Measurements from ENCODE around the gene DOLPP1. TPM values are rescaled to one million over a fixed set of nuclear protein-coding genes. Genes with fewer than 3 reads are reported as not detected.

The DOLPP1 gene
- polyA plus RNA-seq, 1 of the 3 experiments (the other 2 are of a cell fraction) = 19.9 TPM

DNA sequence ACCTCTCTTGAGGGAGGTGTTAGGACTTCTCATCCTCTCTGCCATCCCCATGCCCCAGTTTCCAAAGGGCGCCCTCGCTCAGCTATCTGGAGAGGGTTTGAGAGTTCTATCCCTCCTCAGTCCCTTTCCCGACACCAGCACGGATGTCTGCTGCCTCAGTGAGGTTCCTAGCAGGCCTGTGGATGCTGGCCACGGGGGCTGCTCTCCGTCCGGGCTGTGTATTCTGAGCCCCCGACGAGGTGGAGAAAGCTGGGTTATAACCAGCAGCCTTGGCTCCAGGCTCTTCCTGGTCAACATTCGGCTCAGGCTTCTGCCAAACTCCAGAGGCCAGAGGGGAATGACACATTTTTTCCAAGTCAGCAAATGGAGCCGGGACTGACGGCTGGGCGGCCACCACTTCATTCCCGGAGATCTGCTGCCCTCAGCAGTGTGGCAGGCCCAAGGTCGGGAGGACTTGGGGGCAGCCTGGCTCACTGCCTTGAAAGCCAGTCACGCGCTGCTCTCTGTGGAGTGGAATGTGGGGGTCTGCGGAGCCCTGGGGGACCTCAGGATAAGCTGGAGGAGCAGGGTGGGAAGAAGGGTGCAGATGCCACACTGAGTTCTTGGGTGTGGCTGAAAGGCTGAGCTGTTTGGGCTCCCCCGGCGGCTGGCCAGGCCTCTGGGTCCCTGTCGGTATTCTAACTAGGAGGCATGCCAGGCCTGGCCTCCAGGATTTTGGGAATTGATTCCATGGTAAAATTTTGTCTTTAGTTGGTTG is 57.7 kb downstream of the DOLPP1 start:
- CTCF ChIA-PET = interaction anchor here (0.6 to 10.9 kb wide), 47 partner anchors 12 to 682 kb away, joined by 3 to 235 read pairs (median 4); partner anchors contain the start of genes ASB6, C9orf50, NTMT1 and PTPA

GRCh38 chr9:129139233-129139992 is 58.5 kb downstream of the DOLPP1 start:
- Histone ChIP-seq H3F3A (replicated peaks; ENCODE audit: insufficient read depth) (peaks cover 34% of the 10 kb centered on the region), H3K27ac (ENCODE audit: low read depth in 2 of 2, low read length in 1 of 2) (peak overlapping the region; percentile 99 to 100), H3K27me3 (ENCODE audit: insufficient read depth) (no peaks in the 10 kb centered on the region), H3K9me3 (no peaks in the 10 kb centered on the region), H3K79me2 (ENCODE audit: insufficient read depth) (peaks cover 37% of the 10 kb centered on the region), H2AFZ (ENCODE audit: low read depth) (no peak overlapping the region), H3K9ac (peak overlapping the region; percentile 99), H3K4me3 (ENCODE audit: low read depth in 2 of 2, low read length in 1 of 2) (peak overlapping the region; percentile 28 to 55; a peak in 3 of 4 replicates), H3K36me3 (replicated peaks in 1 of 2; ENCODE audit: control insufficient read depth in 1 of 2, insufficient read depth in 2 of 2, low read length in 1 of 2) (peaks cover 30 to 36% of the 10 kb centered on the region in 2 experiments), H3K9me2 (no peaks in the 10 kb centered on the region), H3K4me2 (peak overlapping the region; percentile 78), H4K20me1 (ENCODE audit: insufficient read depth) (no peaks in the 10 kb centered on the region), H3K4me1 (ENCODE audit: control insufficient read depth in 1 of 2, insufficient read depth in 2 of 2, low read depth in 1 of 2, low read length in 1 of 2) (peaks cover 43 to 53% of the 10 kb centered on the region in 2 experiments; a peak in 3 of 4 replicates)
- peak; percentile 85 for DNase-seq
- WGBS (ENCODE audit: low lambda C conversion rate) = 7% methylated on average over 7 of the region's 13 CpGs
- POLR2A ChIA-PET = interaction anchor here (0.6 to 2.0 kb wide), 6 partner anchors 21 to 486 kb away, joined by 3 to 7 read pairs (median 4); partner anchors contain the start of genes IER5L and NTMT1
- CTCF ChIA-PET = interaction anchor here (0.6 to 10.9 kb wide), 56 partner anchors 11 to 682 kb away, joined by 3 to 235 read pairs (median 4); partner anchors contain the start of genes ASB6, C9orf50, IER5L and NTMT1
- no peak for TF ChIP-seq JUND (IDR thresholded peaks at IDR 0.05)
- TF ChIP-seq, protein P1, sequence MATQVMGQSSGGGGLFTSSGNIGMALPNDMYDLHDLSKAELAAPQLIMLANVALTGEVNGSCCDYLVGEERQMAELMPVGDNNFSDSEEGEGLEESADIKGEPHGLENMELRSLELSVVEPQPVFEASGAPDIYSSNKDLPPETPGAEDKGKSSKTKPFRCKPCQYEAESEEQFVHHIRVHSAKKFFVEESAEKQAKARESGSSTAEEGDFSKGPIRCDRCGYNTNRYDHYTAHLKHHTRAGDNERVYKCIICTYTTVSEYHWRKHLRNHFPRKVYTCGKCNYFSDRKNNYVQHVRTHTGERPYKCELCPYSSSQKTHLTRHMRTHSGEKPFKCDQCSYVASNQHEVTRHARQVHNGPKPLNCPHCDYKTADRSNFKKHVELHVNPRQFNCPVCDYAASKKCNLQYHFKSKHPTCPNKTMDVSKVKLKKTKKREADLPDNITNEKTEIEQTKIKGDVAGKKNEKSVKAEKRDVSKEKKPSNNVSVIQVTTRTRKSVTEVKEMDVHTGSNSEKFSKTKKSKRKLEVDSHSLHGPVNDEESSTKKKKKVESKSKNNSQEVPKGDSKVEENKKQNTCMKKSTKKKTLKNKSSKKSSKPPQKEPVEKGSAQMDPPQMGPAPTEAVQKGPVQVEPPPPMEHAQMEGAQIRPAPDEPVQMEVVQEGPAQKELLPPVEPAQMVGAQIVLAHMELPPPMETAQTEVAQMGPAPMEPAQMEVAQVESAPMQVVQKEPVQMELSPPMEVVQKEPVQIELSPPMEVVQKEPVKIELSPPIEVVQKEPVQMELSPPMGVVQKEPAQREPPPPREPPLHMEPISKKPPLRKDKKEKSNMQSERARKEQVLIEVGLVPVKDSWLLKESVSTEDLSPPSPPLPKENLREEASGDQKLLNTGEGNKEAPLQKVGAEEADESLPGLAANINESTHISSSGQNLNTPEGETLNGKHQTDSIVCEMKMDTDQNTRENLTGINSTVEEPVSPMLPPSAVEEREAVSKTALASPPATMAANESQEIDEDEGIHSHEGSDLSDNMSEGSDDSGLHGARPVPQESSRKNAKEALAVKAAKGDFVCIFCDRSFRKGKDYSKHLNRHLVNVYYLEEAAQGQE (IDR thresholded peaks at IDR 0.05; ENCODE audit: low read depth, low read length) = no peak
- TF ChIP-seq SIN3A (IDR thresholded peaks at IDR 0.05; ENCODE audit: borderline replicate concordance, low read depth, low read length) = peak; percentile 61; the same call in 1 of the 2 replicates
- no peak for TF ChIP-seq FOXM1 (IDR thresholded peaks at IDR 0.05; ENCODE audit: low read depth)
- no peak for TF ChIP-seq POLR2AphosphoS5 (IDR thresholded peaks at IDR 0.05; ENCODE audit: low read depth, low read length)
- TF ChIP-seq CHD2 (IDR thresholded peaks at IDR 0.05; ENCODE audit: low read length, partially characterized antibody) = peak; percentile 9
- TF ChIP-seq, protein P2, sequence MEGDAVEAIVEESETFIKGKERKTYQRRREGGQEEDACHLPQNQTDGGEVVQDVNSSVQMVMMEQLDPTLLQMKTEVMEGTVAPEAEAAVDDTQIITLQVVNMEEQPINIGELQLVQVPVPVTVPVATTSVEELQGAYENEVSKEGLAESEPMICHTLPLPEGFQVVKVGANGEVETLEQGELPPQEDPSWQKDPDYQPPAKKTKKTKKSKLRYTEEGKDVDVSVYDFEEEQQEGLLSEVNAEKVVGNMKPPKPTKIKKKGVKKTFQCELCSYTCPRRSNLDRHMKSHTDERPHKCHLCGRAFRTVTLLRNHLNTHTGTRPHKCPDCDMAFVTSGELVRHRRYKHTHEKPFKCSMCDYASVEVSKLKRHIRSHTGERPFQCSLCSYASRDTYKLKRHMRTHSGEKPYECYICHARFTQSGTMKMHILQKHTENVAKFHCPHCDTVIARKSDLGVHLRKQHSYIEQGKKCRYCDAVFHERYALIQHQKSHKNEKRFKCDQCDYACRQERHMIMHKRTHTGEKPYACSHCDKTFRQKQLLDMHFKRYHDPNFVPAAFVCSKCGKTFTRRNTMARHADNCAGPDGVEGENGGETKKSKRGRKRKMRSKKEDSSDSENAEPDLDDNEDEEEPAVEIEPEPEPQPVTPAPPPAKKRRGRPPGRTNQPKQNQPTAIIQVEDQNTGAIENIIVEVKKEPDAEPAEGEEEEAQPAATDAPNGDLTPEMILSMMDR (IDR thresholded peaks at IDR 0.05) = peak; percentile 92
- no peak for TF ChIP-seq YY1 (IDR thresholded peaks at IDR 0.05; ENCODE audit: low read depth)
- peak; percentile 96 for TF ChIP-seq RAD21 (IDR thresholded peaks at IDR 0.05; ENCODE audit: low read length)
- TF ChIP-seq, protein P3, sequence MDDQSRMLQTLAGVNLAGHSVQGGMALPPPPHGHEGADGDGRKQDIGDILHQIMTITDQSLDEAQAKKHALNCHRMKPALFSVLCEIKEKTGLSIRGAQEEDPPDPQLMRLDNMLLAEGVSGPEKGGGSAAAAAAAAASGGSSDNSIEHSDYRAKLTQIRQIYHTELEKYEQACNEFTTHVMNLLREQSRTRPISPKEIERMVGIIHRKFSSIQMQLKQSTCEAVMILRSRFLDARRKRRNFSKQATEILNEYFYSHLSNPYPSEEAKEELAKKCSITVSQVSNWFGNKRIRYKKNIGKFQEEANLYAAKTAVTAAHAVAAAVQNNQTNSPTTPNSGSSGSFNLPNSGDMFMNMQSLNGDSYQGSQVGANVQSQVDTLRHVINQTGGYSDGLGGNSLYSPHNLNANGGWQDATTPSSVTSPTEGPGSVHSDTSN (IDR thresholded peaks at IDR 0.05) = peak; percentile 8; the same call in 1 of the 2 replicates
- no peak for TF ChIP-seq IRF3 (IDR thresholded peaks at IDR 0.05; ENCODE audit: low read depth, low read length)
- TF ChIP-seq, protein P4, sequence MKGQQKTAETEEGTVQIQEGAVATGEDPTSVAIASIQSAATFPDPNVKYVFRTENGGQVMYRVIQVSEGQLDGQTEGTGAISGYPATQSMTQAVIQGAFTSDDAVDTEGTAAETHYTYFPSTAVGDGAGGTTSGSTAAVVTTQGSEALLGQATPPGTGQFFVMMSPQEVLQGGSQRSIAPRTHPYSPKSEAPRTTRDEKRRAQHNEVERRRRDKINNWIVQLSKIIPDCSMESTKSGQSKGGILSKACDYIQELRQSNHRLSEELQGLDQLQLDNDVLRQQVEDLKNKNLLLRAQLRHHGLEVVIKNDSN (IDR thresholded peaks at IDR 0.05; ENCODE audit: borderline replicate concordance, low read depth) = no peak

More for the DNA sequence above, 57.7 kb downstream of the DOLPP1 start:
- WGBS (ENCODE audit: low lambda C conversion rate) = 58% methylated on average over 15 of the region's 21 CpGs
- H3F3A ChIP-seq (replicated peaks; ENCODE audit: insufficient read depth) = peaks cover 30% of the 10 kb centered on the region
- TF ChIP-seq JUND (IDR thresholded peaks at IDR 0.05) (no peak), EP300 (IDR thresholded peaks at IDR 0.05; ENCODE audit: borderline replicate concordance in 1 of 2, low read depth in 1 of 2, low read length in 1 of 2) (0 out of 4 replicates have a peak, but pooled peaks of 1 of the 2 experiments have one; percentile 4)
- H3K9me3 ChIP-seq = no peaks in the 10 kb centered on the region
- DNase-seq = no peak
- peak overlapping the region in 1 of 2 experiments; percentile 100; a peak in 3 of 4 replicates for H3K27ac ChIP-seq (ENCODE audit: low read depth in 2 of 2, low read length in 1 of 2)
- peaks cover 43 to 48% of the 10 kb centered on the region in 2 experiments; a peak in 3 of 4 replicates for H3K4me1 ChIP-seq (ENCODE audit: control insufficient read depth in 1 of 2, insufficient read depth in 2 of 2, low read depth in 1 of 2, low read length in 1 of 2)
- peaks cover 28 to 32% of the 10 kb centered on the region in 2 experiments for H3K36me3 ChIP-seq (replicated peaks in 1 of 2; ENCODE audit: control insufficient read depth in 1 of 2, insufficient read depth in 2 of 2, low read length in 1 of 2)
- no peak overlapping the region for H2AFZ ChIP-seq (ENCODE audit: low read depth)
- peak overlapping the region; percentile 78; the same call in 1 of the 2 replicates for H3K4me2 ChIP-seq
- peaks cover 29% of the 10 kb centered on the region for H3K79me2 ChIP-seq (ENCODE audit: insufficient read depth)
- no peaks in the 10 kb centered on the region for H4K20me1 ChIP-seq (ENCODE audit: insufficient read depth)
- POLR2A ChIA-PET = interaction anchor here (1.0 to 2.0 kb wide), 4 partner anchors 36 to 486 kb away, joined by 3 to 7 read pairs (median 3); partner anchors contain the start of gene IER5L
- no peaks in the 10 kb centered on the region for H3K27me3 ChIP-seq (ENCODE audit: insufficient read depth)
- H3K4me3 ChIP-seq (ENCODE audit: low read depth in 2 of 2, low read length in 1 of 2) = peak overlapping the region in 1 of 2 experiments; percentile 55; a peak in 1 of 4 replicates
- no peaks in the 10 kb centered on the region for H3K9me2 ChIP-seq
- peak overlapping the region; percentile 99; the same call in 1 of the 2 replicates for H3K9ac ChIP-seq

All from SK-N-SH (cell line).